SH-SY5Y (cell line): Measurements from ENCODE around the gene SMARCD3.

Experiments
- GATA2 ChIP-seq: IDR thresholded peaks from 2 replicates; pipeline ENCODE4 v1.6.1; 2011; ENCODE audit warnings: mild to moderate bottlenecking, low read depth, low read length
- GATA3 ChIP-seq: IDR thresholded peaks from 2 replicates; pipeline ENCODE4 v1.6.1; 2011; ENCODE audit warnings: low read depth, mild to moderate bottlenecking, low read length, moderate library complexity

SMARCD3 gene

GRCh38 chr7:151248346-151249033 is at the start of gene SMARCD3:
Gene SMARCD3 (minus strand): TSS chr7:151248694. CDS start chr7:151248562, 132 bp downstream.
- TF ChIP-seq GATA2 (peak; percentile 45), GATA3 (no peak)

- TF ChIP-seq GATA2, result no peak
- no peak for TF ChIP-seq GATA3
These were observed 47.9 kb upstream of the SMARCD3 start for GRCh38 chr7:151296202-151296992.

DNA sequence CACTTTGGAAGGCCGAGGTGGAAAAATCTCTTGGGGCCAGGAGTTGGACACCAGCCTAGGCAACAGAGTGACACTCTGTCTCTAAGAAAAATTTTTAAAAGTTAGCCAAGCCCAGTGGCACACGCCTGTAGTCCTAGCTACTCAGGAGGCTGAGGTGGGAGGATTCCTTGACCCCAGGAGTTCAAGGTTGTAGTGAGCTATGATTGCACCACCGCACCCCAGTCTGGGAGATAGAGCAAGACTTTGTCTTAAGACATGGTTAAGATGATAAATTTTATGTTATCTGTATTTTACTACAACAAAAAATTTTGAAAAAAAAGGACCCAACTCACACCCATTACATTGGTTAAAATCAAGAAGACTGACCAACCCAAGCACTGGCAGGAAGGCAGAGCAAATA is 44.4 kb upstream of the SMARCD3 start:
- TF ChIP-seq GATA3 (no peak), GATA2 (no peak)

DNA sequence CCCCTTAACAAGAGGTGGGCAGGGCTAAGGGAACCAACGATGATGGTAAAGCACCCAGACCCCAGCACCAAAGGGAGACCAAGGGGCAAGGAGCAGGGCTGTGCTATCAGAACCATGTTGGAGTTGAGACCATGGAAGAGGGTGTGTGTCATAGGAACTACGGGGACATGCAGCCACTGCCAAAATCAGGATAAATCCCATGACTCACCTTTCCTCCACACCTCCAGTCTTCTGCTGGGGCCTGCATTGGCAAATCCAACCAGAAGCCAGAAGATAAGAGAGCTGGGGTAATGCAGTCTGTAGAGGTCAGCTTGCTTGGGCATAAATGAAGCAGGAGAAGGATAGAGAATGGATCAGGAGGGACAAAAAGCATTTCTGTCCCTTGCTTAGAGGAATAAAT is 42.7 kb upstream of the SMARCD3 start:
- TF ChIP-seq GATA3, result no peak
- TF ChIP-seq GATA2, result no peak

DNA sequence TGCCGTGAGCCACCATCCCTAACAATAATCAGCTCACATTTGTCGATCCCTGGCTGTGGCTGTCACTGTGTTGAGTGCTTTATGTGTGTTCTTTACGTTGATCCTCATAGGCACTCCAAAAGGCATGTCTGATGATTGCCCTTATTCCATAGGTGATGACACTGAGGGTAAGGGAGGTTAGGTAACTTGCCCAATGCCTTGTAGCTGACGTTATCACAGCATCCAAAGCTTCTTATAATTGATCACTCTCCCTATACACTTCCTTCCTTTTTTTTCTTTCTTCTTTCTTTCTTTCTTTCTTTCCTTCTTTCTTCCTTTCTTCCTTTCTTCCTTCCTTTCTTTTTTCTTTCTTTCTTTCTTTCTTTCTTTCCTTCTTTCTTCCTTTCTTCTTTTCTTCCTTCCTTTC is 41.9 kb upstream of the SMARCD3 start:
- TF ChIP-seq GATA2 (no peak), GATA3 (no peak)

GRCh38 chr7:151289891-151290290 is 41.4 kb upstream of the SMARCD3 start:
- no peak for TF ChIP-seq GATA2
- no peak for TF ChIP-seq GATA3

DNA sequence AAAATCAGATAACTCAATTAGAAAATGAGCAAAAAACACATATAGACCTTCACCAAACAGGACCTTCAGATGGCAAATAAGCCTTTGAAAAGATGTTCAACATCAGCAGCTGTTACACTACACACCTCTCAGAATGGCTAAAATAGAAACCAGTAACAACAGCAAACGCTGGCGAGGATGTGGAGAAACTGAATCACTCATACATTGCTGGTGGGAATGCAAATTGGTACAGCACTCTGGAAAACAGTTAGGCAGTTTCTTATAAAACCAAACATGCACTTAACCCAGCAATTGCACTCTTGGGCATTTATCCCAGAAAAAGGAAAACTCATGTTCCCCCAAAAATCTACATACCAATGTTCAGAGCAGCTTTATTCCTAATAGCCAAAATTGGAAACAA is 37.7 kb upstream of the SMARCD3 start:
- no peak for TF ChIP-seq GATA3
- TF ChIP-seq GATA2, result no peak

- no peak for TF ChIP-seq GATA2
- TF ChIP-seq GATA3, result no peak
These were observed 34.8 kb upstream of the SMARCD3 start for GRCh38 chr7:151283302-151283701.

DNA sequence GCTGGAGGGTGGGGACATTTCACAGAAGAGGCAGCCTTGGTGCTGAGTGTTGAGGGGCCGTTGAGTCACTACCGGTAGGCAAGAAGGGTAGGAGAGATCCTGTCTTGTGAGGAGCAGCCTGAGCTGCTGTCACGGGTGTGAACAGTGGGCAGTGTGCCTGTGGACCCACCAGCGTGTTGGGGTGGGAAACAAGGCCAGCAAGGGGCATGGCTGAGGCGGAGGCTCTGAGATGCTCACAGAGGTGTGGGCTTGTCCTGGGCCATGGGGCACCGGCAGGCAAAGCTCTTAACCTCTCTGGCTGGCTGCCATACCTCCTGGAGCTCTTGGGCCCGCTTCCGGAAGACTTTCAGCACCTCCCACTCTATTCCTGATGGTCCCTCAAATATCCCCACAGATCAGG is 33.6 kb upstream of the SMARCD3 start:
- TF ChIP-seq GATA3, result no peak
- TF ChIP-seq GATA2, result no peak

- TF ChIP-seq GATA3, result no peak
- TF ChIP-seq GATA2, result no peak
These were observed 33.2 kb upstream of the SMARCD3 start for GRCh38 chr7:151281686-151282085.

GRCh38 chr7:151280388-151281019 is 32.0 kb upstream of the SMARCD3 start:
- TF ChIP-seq GATA3, result no peak
- TF ChIP-seq GATA2, result no peak

GRCh38 chr7:151279868-151280267 is 31.4 kb upstream of the SMARCD3 start:
- no peak for TF ChIP-seq GATA2
- TF ChIP-seq GATA3, result no peak

GRCh38 chr7:151278949-151279348 is 30.5 kb upstream of the SMARCD3 start:
- no peak for TF ChIP-seq GATA2

GRCh38 chr7:151277631-151278030 is 29.1 kb upstream of the SMARCD3 start:
- TF ChIP-seq GATA3, result no peak
- no peak for TF ChIP-seq GATA2
